ENCODE measurements around the gene PRKN.

PRKN gene

GRCh38 chr6:161744211-161745067 lies 983.1 kb downstream of the PRKN start:
- no peak for DNase-seq

GRCh38 chr6:161743509-161744178 lies 983.9 kb downstream of the PRKN start:
- no peak for DNase-seq

- DNase-seq = no peak
These were observed 987.1 kb downstream of the PRKN start for GRCh38 chr6:161740486-161740885.

- no peak for DNase-seq
These were observed 990.7 kb downstream of the PRKN start for GRCh38 chr6:161736781-161737292.

GRCh38 chr6:161736326-161736725 lies 991.2 kb downstream of the PRKN start:
- DNase-seq = no peak

- DNase-seq = no peak
These were observed 995.0 kb downstream of the PRKN start for GRCh38 chr6:161732594-161732993.

- no peak for DNase-seq
These were observed 1000.3 kb downstream of the PRKN start for GRCh38 chr6:161727083-161727833.

GRCh38 chr6:161722394-161722793 lies 1005.2 kb downstream of the PRKN start:
- DNase-seq = no peak

GRCh38 chr6:161721511-161721910 lies 1006.1 kb downstream of the PRKN start:
- no peak for DNase-seq

- no peak for DNase-seq
These were observed 1011.4 kb downstream of the PRKN start for GRCh38 chr6:161716176-161716575.

GRCh38 chr6:161711938-161712337 lies 1015.6 kb downstream of the PRKN start:
- no peak for DNase-seq

- DNase-seq = no peak
These were observed 1016.1 kb downstream of the PRKN start for GRCh38 chr6:161711515-161711914.

GRCh38 chr6:161710698-161711097 lies 1016.9 kb downstream of the PRKN start:
- no peak for DNase-seq

GRCh38 chr6:161701056-161701455 lies 1026.5 kb downstream of the PRKN start:
- no peak for DNase-seq

GRCh38 chr6:161696801-161697200 lies 1030.8 kb downstream of the PRKN start:
- DNase-seq = no peak

GRCh38 chr6:161694995-161695394 lies 1032.6 kb downstream of the PRKN start:
- DNase-seq = no peak

- no peak for DNase-seq
These were observed 1040.9 kb downstream of the PRKN start for GRCh38 chr6:161686655-161687054.

GRCh38 chr6:161684731-161685475 lies 1042.7 kb downstream of the PRKN start:
- no peak for DNase-seq

- DNase-seq = no peak
These were observed 1044.2 kb downstream of the PRKN start for GRCh38 chr6:161683400-161683799.

- DNase-seq = no peak
These were observed 1044.6 kb downstream of the PRKN start for GRCh38 chr6:161682982-161683381.

- DNase-seq = no peak
These were observed 1047.5 kb downstream of the PRKN start for GRCh38 chr6:161679980-161680538.

- no peak for DNase-seq
These were observed 1050.4 kb downstream of the PRKN start for GRCh38 chr6:161677188-161677587.
